NCI-H1694 treated with DMSO at 0.1 percent for 48 hours (cell line): Measurements from ENCODE around the gene C9orf72.
A peak's percentile ranks its signal among the peaks of the same experiment; 100 is the strongest.
"Not testable (repeated sequence)": the region's sequence is repeated elsewhere in the genome, so short reads cannot be mapped to it uniquely, and the experiment has no call there.

Experiments used
- DNase-seq: peaks from one replicate; lab custom pipeline; 2025; lab: John Stamatoyannopoulos, UW

Gene C9orf72, protein sequence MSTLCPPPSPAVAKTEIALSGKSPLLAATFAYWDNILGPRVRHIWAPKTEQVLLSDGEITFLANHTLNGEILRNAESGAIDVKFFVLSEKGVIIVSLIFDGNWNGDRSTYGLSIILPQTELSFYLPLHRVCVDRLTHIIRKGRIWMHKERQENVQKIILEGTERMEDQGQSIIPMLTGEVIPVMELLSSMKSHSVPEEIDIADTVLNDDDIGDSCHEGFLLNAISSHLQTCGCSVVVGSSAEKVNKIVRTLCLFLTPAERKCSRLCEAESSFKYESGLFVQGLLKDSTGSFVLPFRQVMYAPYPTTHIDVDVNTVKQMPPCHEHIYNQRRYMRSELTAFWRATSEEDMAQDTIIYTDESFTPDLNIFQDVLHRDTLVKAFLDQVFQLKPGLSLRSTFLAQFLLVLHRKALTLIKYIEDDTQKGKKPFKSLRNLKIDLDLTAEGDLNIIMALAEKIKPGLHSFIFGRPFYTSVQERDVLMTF

DNA sequence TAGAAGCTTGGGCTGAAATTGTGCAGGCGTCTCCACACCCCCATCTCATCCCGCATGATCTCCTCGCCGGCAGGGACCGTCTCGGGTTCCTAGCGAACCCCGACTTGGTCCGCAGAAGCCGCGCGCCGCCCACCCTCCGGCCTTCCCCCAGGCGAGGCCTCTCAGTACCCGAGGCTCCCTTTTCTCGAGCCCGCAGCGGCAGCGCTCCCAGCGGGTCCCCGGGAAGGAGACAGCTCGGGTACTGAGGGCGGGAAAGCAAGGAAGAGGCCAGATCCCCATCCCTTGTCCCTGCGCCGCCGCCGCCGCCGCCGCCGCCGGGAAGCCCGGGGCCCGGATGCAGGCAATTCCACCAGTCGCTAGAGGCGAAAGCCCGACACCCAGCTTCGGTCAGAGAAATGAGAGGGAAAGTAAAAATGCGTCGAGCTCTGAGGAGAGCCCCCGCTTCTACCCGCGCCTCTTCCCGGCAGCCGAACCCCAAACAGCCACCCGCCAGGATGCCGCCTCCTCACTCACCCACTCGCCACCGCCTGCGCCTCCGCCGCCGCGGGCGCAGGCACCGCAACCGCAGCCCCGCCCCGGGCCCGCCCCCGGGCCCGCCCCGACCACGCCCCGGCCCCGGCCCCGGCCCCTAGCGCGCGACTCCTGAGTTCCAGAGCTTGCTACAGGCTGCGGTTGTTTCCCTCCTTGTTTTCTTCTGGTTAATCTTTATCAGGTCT lies at the start of gene C9orf72:
C9orf72 (minus strand) TSS at position 564 of the 716 bp plus-strand sequence. CDS start 6,361 bp downstream, outside the sequence.
- DNase-seq = peak; percentile 49

DNA sequence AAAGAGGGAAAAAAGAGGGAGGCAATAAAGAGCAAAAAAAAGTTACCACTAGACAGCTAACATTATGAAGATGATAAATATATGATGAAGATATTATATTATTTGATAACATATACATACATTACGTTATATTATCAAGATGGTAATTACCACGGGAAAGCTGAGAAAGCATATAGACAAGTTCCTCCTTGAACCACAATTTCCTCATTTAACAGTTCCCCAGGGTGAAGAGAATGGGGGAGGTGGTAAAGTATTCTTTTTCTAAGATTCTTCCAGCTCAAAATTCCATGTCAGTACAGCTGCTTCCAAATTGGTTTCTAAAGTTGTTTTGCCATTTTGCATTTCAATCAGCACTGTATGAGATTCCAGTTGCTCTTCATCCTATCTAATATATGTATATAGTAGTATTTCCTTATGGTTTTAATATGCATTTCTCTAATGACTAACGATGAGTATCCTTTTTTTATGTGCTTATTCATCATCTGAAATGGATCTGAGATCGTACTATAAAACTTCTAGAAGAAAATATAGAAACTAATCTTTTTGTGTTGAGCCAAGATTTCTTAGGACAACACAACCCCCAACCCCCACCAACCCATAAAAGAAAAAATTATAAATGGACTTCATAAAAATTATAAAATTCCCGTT lies 49.5 kb upstream of the C9orf72 start:
- no peak for DNase-seq

DNA sequence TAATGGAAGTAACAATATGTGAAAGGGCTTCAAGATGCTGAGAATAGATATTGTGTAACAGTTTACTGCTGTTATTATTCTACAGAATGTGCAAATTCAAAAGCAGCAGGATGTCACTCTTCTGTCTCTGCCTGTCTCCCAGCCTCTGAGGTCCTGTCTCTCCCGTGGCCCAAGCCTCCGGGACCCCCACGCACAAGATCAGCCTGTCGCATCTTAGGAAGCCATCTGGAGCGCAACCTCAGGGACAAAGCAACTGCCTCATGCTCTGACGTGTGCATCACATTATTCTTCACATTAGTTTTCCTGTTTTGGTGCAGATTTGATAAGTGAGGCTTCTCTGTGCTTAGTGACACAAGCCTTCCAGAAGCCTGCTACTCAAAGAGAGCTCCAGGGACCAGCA lies 46.5 kb upstream of the C9orf72 start:
- DNase-seq = no peak

DNA sequence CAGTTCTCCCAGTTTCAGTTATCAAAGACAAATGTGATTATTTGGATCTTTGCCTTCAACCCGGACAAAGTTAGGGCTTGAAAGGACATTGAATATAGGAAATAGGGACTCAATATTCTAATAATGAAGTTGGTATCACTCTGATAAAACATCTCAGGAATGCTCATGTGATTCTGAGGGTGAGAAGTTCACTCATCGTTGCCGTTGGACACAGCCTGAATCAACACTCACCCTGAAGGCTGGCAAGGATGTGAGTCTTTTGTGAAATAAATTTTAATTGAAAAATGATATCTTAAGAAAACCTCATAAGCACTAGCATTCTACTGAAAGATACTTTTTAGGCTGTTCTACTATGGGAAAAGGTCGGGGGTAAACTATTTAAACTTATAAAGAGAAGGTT lies 44.8 kb upstream of the C9orf72 start:
- DNase-seq = no peak

DNA sequence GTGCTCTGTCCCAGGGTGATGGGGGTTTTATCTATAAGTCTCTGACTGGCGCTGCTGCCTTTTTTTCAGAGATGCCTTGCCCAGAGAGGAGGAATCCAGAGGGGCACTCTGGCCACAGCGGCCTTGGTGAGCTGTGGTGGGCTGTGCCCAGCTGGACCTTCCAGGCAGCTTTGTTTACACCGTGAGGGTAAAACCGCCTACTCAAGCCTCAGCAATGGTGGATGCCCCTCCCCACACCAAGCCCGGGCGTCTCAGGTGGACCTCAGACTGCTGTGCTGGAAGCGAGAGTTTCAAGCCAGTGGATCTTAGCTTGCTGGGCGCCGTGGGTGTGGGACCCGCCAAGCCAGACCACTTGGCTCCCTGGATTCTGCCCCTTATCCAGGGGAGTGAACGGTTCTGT lies 41.3 kb upstream of the C9orf72 start:
- DNase-seq = no peak

DNA sequence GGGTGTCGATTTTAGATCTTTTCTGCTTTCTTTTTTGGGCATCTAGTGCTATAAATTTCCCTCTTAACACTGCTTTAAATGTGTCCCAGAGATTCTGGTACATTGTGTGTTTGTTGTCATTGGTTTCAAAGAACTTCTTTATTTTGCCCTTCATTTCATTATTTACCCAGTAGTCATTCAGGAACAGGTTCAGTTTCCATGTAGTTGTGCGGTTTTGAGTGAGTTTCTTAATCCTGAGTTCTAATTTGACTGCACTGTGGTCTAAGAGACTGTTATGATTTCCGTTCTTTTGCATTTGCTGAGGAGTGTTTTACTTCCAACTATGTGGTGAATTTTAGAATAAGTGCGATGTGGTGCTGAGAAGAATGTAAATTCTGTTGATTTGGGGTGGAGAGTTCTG lies 38.8 kb upstream of the C9orf72 start:
- not testable (repeated sequence) for DNase-seq

DNA sequence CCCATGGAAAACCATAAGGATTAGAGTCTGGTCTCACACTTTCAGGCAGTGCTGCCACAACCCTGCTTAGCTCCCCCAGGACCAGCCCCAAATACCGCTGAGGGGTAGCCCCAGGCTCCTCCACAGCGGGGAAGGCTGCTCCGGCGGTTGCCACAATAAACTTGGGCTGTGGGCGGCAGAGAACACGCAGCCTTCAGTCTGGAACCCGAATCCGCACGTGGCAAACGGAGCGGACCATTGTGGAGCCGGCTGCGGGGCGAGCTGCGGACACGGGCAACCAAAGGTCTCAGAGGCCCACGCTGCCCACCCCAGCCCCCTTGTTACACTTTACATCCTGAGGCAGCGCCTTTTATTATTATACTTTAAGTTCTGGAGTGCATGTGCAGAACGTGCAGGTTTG lies 37.3 kb upstream of the C9orf72 start:
- DNase-seq = no peak

DNA sequence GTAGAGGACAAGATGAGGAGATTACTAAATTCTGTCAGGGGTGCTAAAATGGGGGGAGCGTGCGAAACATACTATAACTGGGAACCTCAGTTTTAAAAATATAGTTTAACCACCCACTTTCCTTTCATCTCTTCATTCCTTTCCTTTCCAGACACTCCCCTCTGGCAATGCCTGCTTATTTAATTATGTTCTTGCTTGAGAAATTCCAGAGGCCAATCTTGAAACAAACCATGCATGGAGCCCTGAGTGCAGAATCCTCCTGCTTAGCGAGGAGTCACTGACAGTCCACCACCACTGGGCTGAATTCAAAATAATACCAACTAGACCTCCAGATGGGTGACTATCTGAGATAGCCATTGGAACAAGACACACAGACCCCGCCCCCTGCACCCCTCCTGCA lies 29.7 kb upstream of the C9orf72 start:
- no peak for DNase-seq

DNA sequence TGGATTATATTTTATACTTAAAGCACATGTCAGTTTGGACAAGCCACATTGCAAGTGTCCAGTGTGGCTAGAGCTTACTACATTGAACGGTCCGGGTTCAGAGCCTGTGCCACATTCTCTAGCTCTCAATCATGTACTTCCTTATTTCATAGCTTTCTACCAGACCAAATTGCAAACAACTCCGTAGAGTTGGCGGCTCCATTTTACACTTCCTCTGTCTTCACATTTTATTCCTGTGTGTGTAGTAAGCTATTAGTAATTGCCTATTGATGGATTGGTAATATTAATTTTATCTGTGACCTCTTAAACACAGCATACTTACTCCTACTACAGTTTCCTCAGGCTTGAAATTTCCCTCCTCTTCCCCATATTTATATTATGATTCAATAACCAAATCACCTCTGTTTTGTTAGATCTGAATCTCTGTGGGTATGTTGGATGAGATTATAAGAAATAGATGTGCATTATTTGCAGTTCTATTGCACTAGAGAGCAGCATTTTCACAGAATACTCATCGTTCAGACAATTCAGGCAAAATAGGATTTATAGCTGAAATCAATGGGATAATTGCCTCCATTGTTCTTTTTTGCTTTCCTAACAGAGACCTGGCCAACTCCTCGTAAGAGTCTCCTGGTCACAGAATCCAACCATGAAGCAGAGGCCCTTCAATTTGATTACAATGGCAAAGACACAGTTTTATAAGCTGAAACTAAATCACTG lies 29.0 kb upstream of the C9orf72 start:
- no peak for DNase-seq

DNA sequence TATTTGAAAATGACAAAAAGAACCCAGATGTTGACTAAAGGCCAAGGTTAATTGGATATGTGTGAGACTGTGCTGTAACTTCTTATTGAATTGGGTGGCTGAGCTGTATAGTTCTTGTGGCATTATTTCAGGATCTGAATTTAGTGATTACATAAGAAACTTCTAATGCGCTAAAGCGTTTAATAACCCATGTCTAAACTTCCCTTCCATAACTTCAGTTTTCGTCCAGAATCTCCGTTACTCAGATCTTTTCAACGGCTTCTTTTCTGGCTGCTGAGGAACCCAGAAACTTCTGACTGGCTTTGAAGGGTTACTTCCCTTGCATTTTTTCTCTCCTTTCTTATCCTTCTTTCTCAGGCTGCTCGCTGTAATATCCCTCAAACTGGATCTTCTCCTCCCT lies 28.1 kb upstream of the C9orf72 start:
- DNase-seq = no peak

DNA sequence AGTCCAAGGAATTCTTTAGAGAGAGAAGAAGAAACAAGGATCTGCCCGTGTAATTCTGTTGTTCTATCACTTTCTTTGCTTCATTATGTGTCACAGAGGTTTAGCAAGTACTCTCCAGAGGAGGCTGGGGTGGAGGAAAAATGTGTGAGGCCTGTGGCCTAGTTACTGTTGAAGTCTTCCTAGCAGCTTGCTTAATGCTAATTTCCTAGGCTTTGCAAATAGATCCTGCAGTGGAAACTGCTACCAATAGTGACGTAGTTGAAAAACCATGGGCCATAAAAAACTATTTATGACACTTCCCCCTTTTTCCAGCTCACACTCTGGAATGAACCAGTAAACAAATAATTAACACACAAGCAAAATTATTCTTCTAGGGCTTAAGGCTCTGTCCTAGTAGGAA lies 27.0 kb upstream of the C9orf72 start:
- no peak for DNase-seq

DNA sequence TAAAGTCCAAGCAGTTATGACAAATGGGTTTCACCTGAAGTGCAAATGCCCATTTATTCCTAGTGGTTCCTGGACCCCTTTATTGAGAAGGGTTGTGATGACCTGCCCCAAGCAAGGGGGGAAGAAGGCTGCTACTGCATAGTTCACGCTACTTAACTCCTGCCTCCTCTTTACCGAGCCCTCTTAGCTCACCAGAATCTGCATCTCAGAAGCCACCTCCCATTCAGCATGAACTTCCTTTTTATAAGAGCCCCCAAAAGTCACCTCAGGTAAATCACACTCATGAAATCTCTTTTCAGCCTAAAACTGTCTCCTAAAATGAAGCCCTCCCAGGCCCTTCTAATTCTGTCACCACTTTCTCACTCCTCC lies 26.6 kb upstream of the C9orf72 start:
- no peak for DNase-seq

DNA sequence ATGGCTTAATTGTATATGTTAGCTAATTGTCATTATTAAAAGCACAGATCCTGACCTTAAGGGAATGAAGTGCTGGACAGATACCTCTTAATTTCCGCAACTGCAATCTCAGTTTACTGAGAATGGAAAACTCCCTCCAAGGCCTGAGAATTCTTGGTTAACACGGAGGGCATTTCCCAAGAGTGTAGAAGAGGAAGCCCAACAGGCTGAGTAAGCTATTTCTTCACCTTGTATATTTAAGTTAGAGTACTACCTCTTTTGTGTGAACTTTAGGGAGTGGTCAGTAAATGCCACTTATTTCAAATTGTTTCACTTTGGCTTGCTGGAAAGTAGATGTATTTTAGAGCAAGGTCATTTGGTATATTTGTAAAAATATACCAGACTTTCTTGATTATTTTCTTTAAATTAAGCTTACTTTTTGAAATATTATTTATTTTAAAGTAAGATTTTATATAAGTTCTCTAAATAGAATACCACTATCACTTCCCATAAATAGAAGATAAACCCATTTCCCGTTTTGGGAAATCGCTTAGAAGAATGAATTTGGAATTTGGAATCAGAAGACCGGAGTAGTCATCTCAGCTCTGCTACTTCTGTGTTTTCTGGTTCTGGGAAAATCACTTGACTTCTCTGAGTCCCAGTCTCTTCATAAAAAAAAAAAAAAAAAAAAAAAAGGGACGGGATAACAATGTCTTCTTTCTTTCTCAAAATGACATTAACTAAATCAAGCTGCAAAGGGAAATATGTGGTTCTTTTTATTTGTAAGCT lies 26.0 kb upstream of the C9orf72 start:
- no peak for DNase-seq

DNA sequence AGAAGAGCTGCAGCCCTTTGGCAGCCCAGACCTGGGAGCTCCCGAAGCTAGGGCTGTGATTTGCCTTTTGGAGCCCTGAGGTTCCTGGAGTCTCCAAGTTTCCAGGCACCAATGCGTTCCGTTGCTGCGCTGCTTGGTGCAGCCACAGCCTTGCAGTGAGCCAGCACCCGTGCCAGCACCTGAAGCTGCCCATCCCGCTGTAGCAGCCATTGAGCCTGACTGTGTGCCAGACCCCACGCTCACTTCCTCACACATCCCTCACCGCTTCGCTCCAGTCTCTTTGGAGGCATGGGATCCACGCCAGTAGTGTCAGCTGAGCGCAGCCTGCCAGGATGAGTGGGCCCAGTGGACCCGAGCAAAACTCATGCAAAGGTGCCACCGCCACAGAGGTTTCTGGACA lies 22.5 kb upstream of the C9orf72 start:
- no peak for DNase-seq

DNA sequence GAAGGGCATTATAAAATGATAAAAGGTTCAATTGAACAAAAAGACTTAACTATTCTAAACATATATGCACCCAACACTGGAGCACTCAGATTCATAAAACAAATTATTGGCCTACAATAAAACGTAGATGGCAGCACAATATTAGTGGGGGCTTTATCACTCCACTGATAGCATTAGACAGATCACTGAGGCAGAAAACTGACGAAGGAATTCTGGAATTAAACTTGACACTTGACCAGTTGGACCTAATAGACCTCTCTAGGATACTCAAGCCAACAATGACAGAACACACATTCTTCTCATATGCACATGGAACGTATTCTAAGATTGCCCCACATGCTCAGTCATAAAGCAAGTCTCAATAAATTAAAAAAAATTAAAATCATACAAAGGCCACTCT lies 18.4 kb upstream of the C9orf72 start:
- DNase-seq = no peak

DNA sequence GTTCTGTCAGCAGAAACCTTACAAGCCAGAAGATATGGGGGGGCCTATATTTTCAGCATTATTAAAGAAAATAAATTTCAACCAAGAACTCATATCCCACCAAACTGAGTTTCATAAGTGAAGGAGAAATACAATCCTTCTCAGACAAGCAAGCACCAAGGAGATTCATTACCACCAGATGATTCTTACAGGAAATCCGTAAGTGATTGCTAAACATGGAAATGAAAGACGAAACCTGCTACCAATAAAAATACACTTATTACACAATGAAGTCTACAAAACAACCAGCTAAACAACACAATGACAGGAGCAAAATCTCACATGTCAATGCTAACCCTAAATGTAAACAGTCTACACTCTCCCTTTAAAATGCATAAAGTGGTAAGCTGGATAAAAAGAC lies 17.8 kb upstream of the C9orf72 start:
- DNase-seq = no peak

DNA sequence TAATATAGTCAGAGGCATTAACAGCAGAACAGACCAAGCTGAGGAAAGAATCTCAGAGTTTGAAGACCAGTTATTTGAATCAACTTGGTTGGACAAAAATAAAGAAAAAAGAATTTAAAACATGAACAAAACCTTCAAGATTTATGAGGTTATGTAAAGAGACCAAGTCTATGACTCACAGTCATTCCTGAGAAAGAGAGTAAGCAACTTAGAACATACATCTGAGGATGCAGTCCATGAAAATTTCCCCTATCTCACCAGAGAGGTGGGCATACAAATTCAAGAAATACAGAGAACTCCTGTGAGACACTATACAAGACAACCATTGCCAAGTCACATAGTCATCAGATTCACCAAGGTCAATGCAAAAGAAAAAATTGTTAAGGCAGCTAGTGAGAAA lies 17.4 kb upstream of the C9orf72 start:
- no peak for DNase-seq

DNA sequence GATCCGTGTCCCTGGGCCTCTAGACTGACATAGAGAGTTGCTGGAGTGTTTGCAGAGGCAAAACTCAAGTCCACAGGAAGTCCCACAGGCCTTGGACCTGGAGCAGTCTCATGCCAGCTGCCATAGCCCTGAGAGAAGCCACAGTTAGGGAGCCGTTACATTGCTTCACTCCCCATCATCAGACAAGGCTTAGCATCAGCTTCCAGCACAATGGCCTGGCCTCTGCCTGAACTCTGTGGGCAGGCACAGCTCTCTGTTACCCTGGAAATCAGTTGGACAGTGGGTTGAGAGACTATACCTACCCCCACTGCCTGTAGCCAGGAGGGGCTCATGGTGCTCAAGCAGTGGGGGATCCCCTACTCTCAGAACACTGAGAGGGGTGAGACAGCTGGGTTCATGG lies 16.2 kb upstream of the C9orf72 start:
- DNase-seq = no peak

DNA sequence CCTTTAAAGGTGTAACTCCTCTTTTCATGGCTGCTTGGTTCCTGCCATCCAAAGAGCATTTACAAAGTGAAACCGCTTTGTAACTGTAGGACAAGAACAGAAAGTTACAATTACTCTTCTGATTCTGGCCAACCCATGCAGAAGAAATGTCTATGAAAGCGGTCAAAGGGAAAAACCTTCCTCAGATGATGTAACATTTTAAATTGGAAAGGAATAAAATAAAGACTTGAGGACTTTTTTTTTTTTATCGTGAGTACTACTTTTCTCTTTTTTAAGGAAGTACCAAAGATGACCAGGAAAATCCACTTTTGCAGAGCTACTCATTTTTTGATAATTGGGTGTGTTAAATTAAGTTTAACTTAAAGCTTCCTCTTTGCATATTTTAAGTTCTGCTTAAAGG lies 13.0 kb upstream of the C9orf72 start:
- no peak for DNase-seq

DNA sequence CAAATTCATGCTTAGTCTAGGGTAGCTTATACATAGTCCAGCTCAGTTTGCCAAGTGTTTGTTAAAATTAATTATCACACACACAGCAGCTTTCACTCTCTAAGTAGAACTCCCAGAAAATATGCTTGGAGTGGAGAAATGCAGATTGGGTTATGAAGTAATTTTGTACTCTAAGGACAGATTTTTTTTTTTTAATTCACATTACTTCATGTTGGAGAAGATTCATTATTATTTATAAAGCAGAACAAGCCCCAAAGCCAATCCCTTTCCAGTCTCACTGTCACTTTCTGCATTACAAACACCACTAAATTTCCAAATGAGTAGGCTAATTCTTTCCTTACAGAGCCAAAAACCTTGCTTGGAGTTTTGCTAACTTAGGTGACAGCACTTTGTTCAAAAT lies 11.7 kb upstream of the C9orf72 start:
- DNase-seq = no peak

DNA sequence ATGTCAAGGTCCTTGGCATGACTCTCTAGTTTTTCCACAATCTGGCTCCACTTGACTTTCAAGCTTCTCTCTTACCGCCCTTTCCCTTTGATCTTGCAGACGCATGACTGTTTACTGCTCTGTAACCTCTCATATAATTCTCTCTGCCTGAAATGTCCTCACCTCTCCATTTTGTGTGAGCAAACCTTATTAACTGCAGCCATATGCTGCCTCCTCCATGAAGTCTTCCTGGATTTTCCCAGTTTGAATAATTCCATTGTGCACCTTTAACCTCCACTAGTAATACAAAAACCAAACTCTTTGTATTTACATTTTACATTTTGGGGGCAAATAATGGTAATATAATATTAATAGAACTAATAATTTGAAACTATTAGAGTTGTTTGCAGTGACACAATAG lies 9.5 kb upstream of the C9orf72 start:
- no peak for DNase-seq

DNA sequence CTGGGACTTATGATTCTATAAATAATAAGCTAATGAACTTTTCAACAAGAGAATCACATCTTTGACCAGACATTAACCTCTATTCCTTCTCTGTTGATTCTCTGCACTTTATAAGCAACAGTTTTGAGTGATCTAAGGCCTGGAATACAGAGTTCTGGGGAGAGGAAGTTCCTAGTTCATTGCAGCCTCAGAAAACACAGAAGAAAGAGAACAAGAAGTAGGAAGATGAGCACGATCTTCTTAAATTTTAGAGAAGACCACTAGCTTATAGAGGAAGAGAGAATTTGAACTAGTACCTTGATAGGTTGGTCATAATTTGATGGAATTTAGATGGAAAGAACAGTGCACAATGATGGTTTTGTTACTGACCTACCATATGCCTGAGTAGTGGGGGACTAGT lies 8.5 kb upstream of the C9orf72 start:
- DNase-seq = no peak
